Bronchial epithelial cell (primary cell): ENCODE measurements around the gene RNF40. TPM values are rescaled to one million over a fixed set of nuclear protein-coding genes. Genes with fewer than 3 reads are reported as not detected.

ENCODE experiments used
- DNase-seq: peaks from one replicate; pipeline ENCODE4 v3.0.0-alpha.2; 2010; ENCODE audit warnings: low read depth
- FAIRE-seq: peaks from 2 replicates; lab custom pipeline; 2011; peaks lifted over from hg19 to GRCh38; lab: Jason Lieb, UNC
- H3K27me3 ChIP-seq: 2 replicates; pipeline ENCODE4 v1.5.1; 2011; ENCODE audit warnings: low read length; ENCODE audit not compliant: control insufficient read depth, insufficient read depth
- H3K36me3 ChIP-seq: 2 replicates; pipeline ENCODE4 v1.5.1; 2011; ENCODE audit warnings: low read length; ENCODE audit not compliant: control insufficient read depth, insufficient read depth
- H3K4me3 ChIP-seq: 2 replicates; pipeline ENCODE4 v1.5.1; 2011; ENCODE audit warnings: mild to moderate bottlenecking, low read depth, low read length, control low read depth
- CTCF ChIP-seq: IDR thresholded peaks from 2 replicates; pipeline ENCODE4 v1.5.1; 2011; ENCODE audit warnings: mild to moderate bottlenecking, moderate library complexity, low read length, control low read depth, inconsistent platforms; ENCODE audit not compliant: insufficient read depth, severe bottlenecking
- total RNA-seq: library from RNA; depleted of rRNA; stranded (reverse); fragments of >200 nt; gene quantifications from 2 replicates; pipeline ENCODE4 v1.2.1, GENCODE V29; 2014

RNF40 gene
- total RNA-seq, 1 donor from 2014 or later: 38.7 TPM

- H3K4me3 ChIP-seq: no peak overlapping the region
- FAIRE-seq: no peak
- DNase-seq: no peak
- H3K27me3 ChIP-seq: no peaks in the 10 kb centered on the region
- H3K36me3 ChIP-seq: peaks cover 10% of the 10 kb centered on the region
- no peak for TF ChIP-seq CTCF
Measured at GRCh38 chr16:30750201-30750600, 11.9 kb upstream of the RNF40 start.

- Histone ChIP-seq H3K4me3 (no peak overlapping the region), H3K36me3 (peaks cover 11% of the 10 kb centered on the region), H3K27me3 (no peaks in the 10 kb centered on the region)
- no peak for DNase-seq
- TF ChIP-seq CTCF: no peak
- no peak for FAIRE-seq
Measured at GRCh38 chr16:30750876-30751465, 11.2 kb upstream of the RNF40 start.

GRCh38 chr16:30753596-30753995 is 8.5 kb upstream of the RNF40 start:
- Histone ChIP-seq H3K36me3 (peaks cover 18% of the 10 kb centered on the region), H3K4me3 (no peak overlapping the region), H3K27me3 (no peaks in the 10 kb centered on the region)
- TF ChIP-seq CTCF: no peak
- no peak for DNase-seq
- no peak for FAIRE-seq

GRCh38 chr16:30755955-30756780 is 6.0 kb upstream of the RNF40 start:
- H3K4me3 ChIP-seq: no peak overlapping the region
- DNase-seq: no peak
- no peak for FAIRE-seq
- H3K36me3 ChIP-seq: peaks cover 13% of the 10 kb centered on the region
- TF ChIP-seq CTCF: no peak
- no peaks in the 10 kb centered on the region for H3K27me3 ChIP-seq

- no peak for TF ChIP-seq CTCF
- Histone ChIP-seq H3K4me3 (no peak overlapping the region), H3K27me3 (no peaks in the 10 kb centered on the region), H3K36me3 (peaks cover 9% of the 10 kb centered on the region)
- no peak for DNase-seq
- no peak for FAIRE-seq
Measured at GRCh38 chr16:30756781-30757100, 5.4 kb upstream of the RNF40 start.

GRCh38 chr16:30757316-30757715 is 4.8 kb upstream of the RNF40 start:
- no peak for TF ChIP-seq CTCF
- no peak overlapping the region for H3K4me3 ChIP-seq
- no peaks in the 10 kb centered on the region for H3K27me3 ChIP-seq
- peaks cover 9% of the 10 kb centered on the region for H3K36me3 ChIP-seq
- FAIRE-seq (no peak), DNase-seq (no peak)
